HL-60/S4 (cell line): ENCODE data around the gene CNNM2.
"Not testable (repeated sequence)": the region's sequence is repeated elsewhere in the genome, so short reads cannot be mapped to it uniquely, and the experiment has no call there.

Experiments
- in situ Hi-C: fragments of 300-500 bp; cut with MboI; formaldehyde crosslinking; loops from 2 replicates; pipeline ENCODE4 v1.14.3; 2022; ENCODE audit warnings: low sequenced_read_pairs

CNNM2 gene

GRCh38 chr10:103124420-103125096 is 206.5 kb downstream of the CNNM2 start:
- in situ Hi-C loops: no loop called here

GRCh38 chr10:103125323-103126267 is 207.5 kb downstream of the CNNM2 start:
- in situ Hi-C loops: no loop called here

- in situ Hi-C loops: no loop called here
Measured at GRCh38 chr10:103127241-103127640, 209.1 kb downstream of the CNNM2 start.

- in situ Hi-C loops: not testable (repeated sequence)
Measured at GRCh38 chr10:103130180-103130579, 212.1 kb downstream of the CNNM2 start.

- in situ Hi-C loops: no loop called here
Measured at GRCh38 chr10:103130910-103131309, 212.8 kb downstream of the CNNM2 start.

- in situ Hi-C loops: not testable (repeated sequence)
Measured at GRCh38 chr10:103135168-103135567, 217.1 kb downstream of the CNNM2 start.

GRCh38 chr10:103139803-103140202 is 221.7 kb downstream of the CNNM2 start:
- in situ Hi-C loops: no loop called here
